ENCODE measurements around the gene ANKRD33B. TPM values are rescaled to one million over a fixed set of nuclear protein-coding genes. Genes with fewer than 3 reads are reported as not detected.

The ANKRD33B gene
- total RNA-seq, 3 donors from 2014 or later (not counting 1 experiment from before 2014, with no cell fraction given): 2.4 to 4.3 (median 3.9) TPM

DNA sequence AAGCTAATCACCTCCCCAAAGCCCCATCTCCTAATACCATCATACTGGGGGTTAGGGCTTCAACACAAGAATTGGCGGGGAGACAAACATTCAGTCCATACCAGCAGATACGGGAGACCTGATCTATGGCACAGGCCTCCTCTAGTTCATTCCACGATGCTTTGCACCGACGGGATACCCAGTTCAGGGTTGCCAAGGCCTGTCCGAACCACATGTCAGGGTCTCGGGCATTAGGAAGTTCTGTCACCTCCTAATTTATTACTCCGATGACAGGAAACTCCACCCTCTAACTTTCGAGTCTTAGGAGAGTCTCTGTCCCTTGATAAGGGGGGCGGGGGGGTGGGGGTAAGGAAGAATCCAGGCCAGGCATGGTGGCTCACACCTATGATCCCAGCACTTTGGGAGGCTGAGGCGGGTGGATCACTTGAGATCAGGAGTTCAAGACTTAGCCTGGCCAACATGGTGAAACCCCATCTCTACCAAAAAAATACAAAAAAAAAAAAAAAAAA, 23.8 kb upstream of the ANKRD33B start:
- peaks cover 18% of the 10 kb centered on the region for H3K4me1 ChIP-seq (ENCODE audit: control insufficient read depth, insufficient read depth, low read length)
- H3K4me3 ChIP-seq (ENCODE audit: low read length): no peak overlapping the region
- Mint-ChIP-seq H3K27me3 (ENCODE audit: low read depth in 2 of 2) (peaks cover 2 to 7% of the 10 kb centered on the region in 2 donors), H3K36me3 (no peaks in the 10 kb centered on the region), H3K27ac (no peak overlapping the region), H3K4me3 (no peak overlapping the region), H3K9me3 (no peaks in the 10 kb centered on the region), H3K4me1 (peaks cover 17 to 24% of the 10 kb centered on the region in 2 donors)
- no peaks in the 10 kb centered on the region for H3K27me3 ChIP-seq (ENCODE audit: control insufficient read depth, insufficient read depth, low read length)
- no peak overlapping the region for H3K27ac ChIP-seq (ENCODE audit: low read length)
- ATAC-seq (no peak), DNase-seq (no peak)
- no peaks in the 10 kb centered on the region for H3K36me3 ChIP-seq (ENCODE audit: control insufficient read depth, insufficient read depth, low read length)
- WGBS (ENCODE audit: insufficient coverage): 89% methylated on average over 7 of the region's 11 CpGs
- intact Hi-C loops (cut with micrococcal nuclease): no loop called here
- TF ChIP-seq CTCF (IDR thresholded peaks at IDR 0.05): no peak
- no peaks in the 10 kb centered on the region for H3K9me3 ChIP-seq (ENCODE audit: control insufficient read depth, insufficient read depth, low read length)

DNA sequence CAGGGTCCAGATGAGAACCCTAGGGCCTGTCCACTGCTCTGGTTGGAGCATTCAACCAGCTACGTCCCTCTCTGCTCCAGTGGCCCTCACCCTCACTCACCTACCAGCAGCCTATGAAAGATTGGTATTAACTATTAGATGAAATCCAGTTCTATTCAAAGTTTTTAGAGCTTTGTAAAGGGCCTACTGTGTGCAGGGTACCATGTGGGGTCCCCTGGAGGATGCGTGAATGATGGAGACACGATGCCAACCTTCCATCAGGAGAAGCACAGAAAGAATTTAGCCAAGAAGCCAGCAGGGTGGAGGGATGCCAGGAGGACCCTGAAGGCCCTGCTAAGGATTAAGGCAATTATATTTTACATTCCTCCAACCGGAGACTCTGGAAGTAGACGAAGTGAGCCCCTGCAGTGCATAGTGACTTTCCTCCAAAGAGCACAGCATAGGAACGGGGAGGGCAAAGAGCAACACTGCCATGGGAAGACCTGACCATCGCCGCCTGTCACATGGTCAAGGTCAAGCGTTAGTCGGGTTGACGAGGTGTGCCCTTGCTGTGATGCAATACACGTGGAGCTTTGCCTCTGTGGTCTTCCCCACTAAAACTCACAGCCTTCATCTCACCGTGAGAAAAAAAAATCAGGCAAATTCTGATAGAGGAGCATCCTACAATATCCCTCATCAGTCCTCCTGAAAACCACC, 22.8 kb upstream of the ANKRD33B start:
- Histone ChIP-seq H3K36me3 (ENCODE audit: control insufficient read depth, insufficient read depth, low read length) (no peaks in the 10 kb centered on the region), H3K4me1 (ENCODE audit: control insufficient read depth, insufficient read depth, low read length) (peaks cover 18% of the 10 kb centered on the region), H3K4me3 (ENCODE audit: low read length) (no peak overlapping the region), H3K27me3 (ENCODE audit: control insufficient read depth, insufficient read depth, low read length) (no peaks in the 10 kb centered on the region), H3K9me3 (ENCODE audit: control insufficient read depth, insufficient read depth, low read length) (no peaks in the 10 kb centered on the region), H3K27ac (ENCODE audit: low read length) (no peak overlapping the region)
- H3K4me1 Mint-ChIP-seq: peaks cover 17 to 24% of the 10 kb centered on the region in 2 donors
- H3K36me3 Mint-ChIP-seq: no peaks in the 10 kb centered on the region
- no peak overlapping the region for H3K27ac Mint-ChIP-seq
- H3K9me3 Mint-ChIP-seq: no peaks in the 10 kb centered on the region
- DNase-seq (no peak), ATAC-seq (no peak)
- TF ChIP-seq CTCF (IDR thresholded peaks at IDR 0.05): no peak
- peaks cover 7 to 12% of the 10 kb centered on the region in 2 donors for H3K27me3 Mint-ChIP-seq (ENCODE audit: low read depth in 2 of 2)
- no peak overlapping the region for H3K4me3 Mint-ChIP-seq
- WGBS (ENCODE audit: insufficient coverage): 91% methylated on average over 12 of the region's 13 CpGs
- intact Hi-C loops (cut with micrococcal nuclease): no loop called here

DNA sequence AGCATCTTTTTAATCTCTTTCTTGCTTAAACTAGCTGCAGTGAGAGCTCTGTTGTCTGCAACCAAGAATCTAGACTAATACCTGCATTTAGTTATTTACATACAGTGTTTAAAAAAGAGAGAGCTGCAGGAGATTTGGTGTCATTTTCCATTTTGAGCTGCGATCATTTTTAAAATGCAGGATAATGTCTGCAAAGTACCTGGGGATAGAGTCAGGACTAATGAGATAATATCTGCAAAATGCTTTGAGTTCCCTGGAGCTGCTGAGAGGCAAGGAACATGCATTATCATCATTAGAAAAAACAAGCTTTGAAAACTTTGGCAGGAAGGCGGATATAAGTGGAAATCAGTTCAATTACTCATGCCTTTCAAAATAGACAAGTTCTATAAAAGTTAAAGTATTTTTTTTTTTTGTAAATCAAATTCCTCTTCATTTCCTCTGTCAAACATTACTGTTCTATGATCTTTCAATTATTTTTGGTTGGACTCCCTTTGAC, 21.8 kb upstream of the ANKRD33B start:
- H3K36me3 Mint-ChIP-seq: no peaks in the 10 kb centered on the region
- no peak for TF ChIP-seq CTCF (IDR thresholded peaks at IDR 0.05)
- Histone ChIP-seq H3K27ac (ENCODE audit: low read length) (no peak overlapping the region), H3K36me3 (ENCODE audit: control insufficient read depth, insufficient read depth, low read length) (no peaks in the 10 kb centered on the region), H3K9me3 (ENCODE audit: control insufficient read depth, insufficient read depth, low read length) (no peaks in the 10 kb centered on the region), H3K27me3 (ENCODE audit: control insufficient read depth, insufficient read depth, low read length) (no peaks in the 10 kb centered on the region), H3K4me1 (ENCODE audit: control insufficient read depth, insufficient read depth, low read length) (peaks cover 11% of the 10 kb centered on the region), H3K4me3 (ENCODE audit: low read length) (no peak overlapping the region)
- peaks cover 9 to 20% of the 10 kb centered on the region in 2 donors for H3K27me3 Mint-ChIP-seq (ENCODE audit: low read depth in 2 of 2)
- DNase-seq: no peak
- H3K27ac Mint-ChIP-seq: no peak overlapping the region
- peaks cover 10 to 17% of the 10 kb centered on the region in 2 donors for H3K4me1 Mint-ChIP-seq
- intact Hi-C loops (cut with micrococcal nuclease): no loop called here
- 88% methylated on average over 1 of the region's 2 CpGs for WGBS (ENCODE audit: insufficient coverage)
- H3K4me3 Mint-ChIP-seq: no peak overlapping the region
- no peak for ATAC-seq
- H3K9me3 Mint-ChIP-seq: no peaks in the 10 kb centered on the region
